Activated naive CD4-positive, alpha-beta T cell treated with anti-CD3 and anti-CD28 coated beads, Interleukin-2, amount 50 U/mL, for 24 hours (primary cell): ENCODE results near the gene TLX1.

ENCODE experiments used
- H3K27ac Mint-ChIP-seq: one replicate; pipeline ENCODE4 v1.8.0; 2021; ENCODE audit warnings: mild to moderate bottlenecking, mixed read lengths
- H3K27me3 Mint-ChIP-seq: one replicate; pipeline ENCODE4 v1.8.0; 2021; ENCODE audit warnings: mixed read lengths
- H3K36me3 Mint-ChIP-seq: one replicate; pipeline ENCODE4 v1.8.0; 2021; ENCODE audit warnings: mixed read lengths
- H3K4me1 Mint-ChIP-seq: one replicate; pipeline ENCODE4 v1.8.0; 2021; ENCODE audit warnings: mixed read lengths
- H3K4me3 Mint-ChIP-seq: one replicate; pipeline ENCODE4 v1.8.0; 2021; ENCODE audit warnings: mild to moderate bottlenecking, mixed read lengths
- H3K9me3 Mint-ChIP-seq: one replicate; pipeline ENCODE4 v1.8.0; 2021; ENCODE audit warnings: mixed read lengths

The TLX1 gene

GRCh38 chr10:101130984-101131961 is at the start of gene TLX1:
TSS of gene TLX1 (plus strand) at chr10:101131300. CDS start at chr10:101131542, 242 bp downstream.
- Mint-ChIP-seq H3K27ac (no peak within 1 kb of the TSS), H3K4me3 (peak within 1 kb of the TSS; percentile 73), H3K4me1 (peaks cover 28% of the 10 kb centered on the region)

GRCh38 chr10:101085846-101086245 is 45.3 kb upstream of the TLX1 start:
- H3K4me3 Mint-ChIP-seq, result no peak overlapping the region
- H3K36me3 Mint-ChIP-seq, result no peaks in the 10 kb centered on the region
- H3K27me3 Mint-ChIP-seq, result peaks cover 38% of the 10 kb centered on the region
- H3K9me3 Mint-ChIP-seq, result no peaks in the 10 kb centered on the region
- no peak overlapping the region for H3K27ac Mint-ChIP-seq
- H3K4me1 Mint-ChIP-seq, result no peaks in the 10 kb centered on the region

More at GRCh38 chr10:101130984-101131961, at the start of gene TLX1:
- no peaks in the 10 kb centered on the region for H3K9me3 Mint-ChIP-seq
- H3K27me3 Mint-ChIP-seq, result peaks cover 57% of the 10 kb centered on the region
- peaks cover 2% of the 10 kb centered on the region for H3K36me3 Mint-ChIP-seq

- Mint-ChIP-seq H3K27me3 (peaks cover 43% of the 10 kb centered on the region), H3K4me3 (no peak overlapping the region), H3K27ac (no peak overlapping the region), H3K4me1 (no peaks in the 10 kb centered on the region), H3K9me3 (no peaks in the 10 kb centered on the region), H3K36me3 (no peaks in the 10 kb centered on the region)
Measured at GRCh38 chr10:101087376-101087775, 43.7 kb upstream of the TLX1 start.

GRCh38 chr10:101087965-101088364 is 43.1 kb upstream of the TLX1 start:
- H3K9me3 Mint-ChIP-seq, result no peaks in the 10 kb centered on the region
- H3K4me1 Mint-ChIP-seq, result no peaks in the 10 kb centered on the region
- no peak overlapping the region for H3K27ac Mint-ChIP-seq
- no peak overlapping the region for H3K4me3 Mint-ChIP-seq
- H3K36me3 Mint-ChIP-seq, result no peaks in the 10 kb centered on the region
- peaks cover 39% of the 10 kb centered on the region for H3K27me3 Mint-ChIP-seq

- Mint-ChIP-seq H3K36me3 (no peaks in the 10 kb centered on the region), H3K9me3 (no peaks in the 10 kb centered on the region), H3K4me3 (no peak overlapping the region), H3K4me1 (no peaks in the 10 kb centered on the region), H3K27ac (no peak overlapping the region), H3K27me3 (peaks cover 37% of the 10 kb centered on the region)
Measured at GRCh38 chr10:101089520-101090299, 41.4 kb upstream of the TLX1 start.

GRCh38 chr10:101090597-101090996 is 40.5 kb upstream of the TLX1 start:
- no peak overlapping the region for H3K27ac Mint-ChIP-seq
- peaks cover 36% of the 10 kb centered on the region for H3K27me3 Mint-ChIP-seq
- H3K9me3 Mint-ChIP-seq, result no peaks in the 10 kb centered on the region
- no peaks in the 10 kb centered on the region for H3K36me3 Mint-ChIP-seq
- no peak overlapping the region for H3K4me3 Mint-ChIP-seq
- H3K4me1 Mint-ChIP-seq, result no peaks in the 10 kb centered on the region

- Mint-ChIP-seq H3K4me3 (no peak overlapping the region), H3K36me3 (no peaks in the 10 kb centered on the region), H3K4me1 (no peaks in the 10 kb centered on the region), H3K27ac (no peak overlapping the region), H3K27me3 (peaks cover 35% of the 10 kb centered on the region), H3K9me3 (no peaks in the 10 kb centered on the region)
Measured at GRCh38 chr10:101091546-101092290, 39.4 kb upstream of the TLX1 start.

- H3K4me3 Mint-ChIP-seq, result no peak overlapping the region
- H3K9me3 Mint-ChIP-seq, result no peaks in the 10 kb centered on the region
- no peaks in the 10 kb centered on the region for H3K36me3 Mint-ChIP-seq
- H3K27ac Mint-ChIP-seq, result no peak overlapping the region
- peaks cover 32% of the 10 kb centered on the region for H3K27me3 Mint-ChIP-seq
- H3K4me1 Mint-ChIP-seq, result no peaks in the 10 kb centered on the region
Measured at GRCh38 chr10:101092881-101093354, 38.2 kb upstream of the TLX1 start.

- Mint-ChIP-seq H3K27ac (no peak overlapping the region), H3K9me3 (no peaks in the 10 kb centered on the region), H3K36me3 (no peaks in the 10 kb centered on the region), H3K27me3 (peaks cover 29% of the 10 kb centered on the region), H3K4me3 (no peak overlapping the region), H3K4me1 (no peaks in the 10 kb centered on the region)
Measured at GRCh38 chr10:101094121-101094879, 36.8 kb upstream of the TLX1 start.

- Mint-ChIP-seq H3K27ac (no peak overlapping the region), H3K36me3 (no peaks in the 10 kb centered on the region), H3K4me1 (no peaks in the 10 kb centered on the region), H3K27me3 (peaks cover 36% of the 10 kb centered on the region), H3K4me3 (no peak overlapping the region), H3K9me3 (no peaks in the 10 kb centered on the region)
Measured at GRCh38 chr10:101095004-101095403, 36.1 kb upstream of the TLX1 start.

- no peak overlapping the region for H3K27ac Mint-ChIP-seq
Measured at GRCh38 chr10:101095550-101096213, 35.4 kb upstream of the TLX1 start.

GRCh38 chr10:101096378-101096777 is 34.7 kb upstream of the TLX1 start:
- Mint-ChIP-seq H3K4me3 (no peak overlapping the region), H3K27me3 (peaks cover 31% of the 10 kb centered on the region), H3K36me3 (no peaks in the 10 kb centered on the region), H3K4me1 (no peaks in the 10 kb centered on the region), H3K9me3 (no peaks in the 10 kb centered on the region), H3K27ac (no peak overlapping the region)

More at GRCh38 chr10:101095550-101096213, 35.4 kb upstream of the TLX1 start:
- no peaks in the 10 kb centered on the region for H3K4me1 Mint-ChIP-seq
- H3K27me3 Mint-ChIP-seq, result peaks cover 33% of the 10 kb centered on the region
- H3K9me3 Mint-ChIP-seq, result no peaks in the 10 kb centered on the region
- H3K4me3 Mint-ChIP-seq, result no peak overlapping the region
- no peaks in the 10 kb centered on the region for H3K36me3 Mint-ChIP-seq

GRCh38 chr10:101097881-101098280 is 33.2 kb upstream of the TLX1 start:
- Mint-ChIP-seq H3K27me3 (peaks cover 31% of the 10 kb centered on the region), H3K9me3 (no peaks in the 10 kb centered on the region), H3K36me3 (no peaks in the 10 kb centered on the region), H3K4me1 (no peaks in the 10 kb centered on the region), H3K4me3 (no peak overlapping the region), H3K27ac (no peak overlapping the region)

- H3K36me3 Mint-ChIP-seq, result no peaks in the 10 kb centered on the region
- H3K27me3 Mint-ChIP-seq, result peaks cover 26% of the 10 kb centered on the region
- no peak overlapping the region for H3K27ac Mint-ChIP-seq
- no peak overlapping the region for H3K4me3 Mint-ChIP-seq
- H3K9me3 Mint-ChIP-seq, result no peaks in the 10 kb centered on the region
- H3K4me1 Mint-ChIP-seq, result no peaks in the 10 kb centered on the region
Measured at GRCh38 chr10:101099901-101100300, 31.2 kb upstream of the TLX1 start.
